Spleen (tissue), 7 donors: ENCODE measurements around the gene CNIH2.

Experiments
- POLR2A ChIP-seq, 3 donors: fragments of 450-650 bp; IDR thresholded peaks; one replicate each; pipeline ENCODE4 v1.5.1; 2017; ENCODE audit warnings: antibody characterized with exemption in 3 of 3, mild to moderate bottlenecking in 1 of 3
- POLR2AphosphoS5 ChIP-seq, 3 donors: sonication (generic); formaldehyde crosslinking; IDR thresholded peaks; one replicate each; pipeline ENCODE4 v1.5.1; 2017; ENCODE audit warnings: antibody characterized with exemption in 3 of 3
- TF ChIP-seq, protein P1 (sequence below), 11 experiments: fragments of 200-600 bp in 7 of 11; fragments of 450-650 bp in 4 of 11; sonication (generic) in 4 of 11; IDR thresholded peaks in 8 of 11; conservative IDR thresholded peaks in 3 of 11; 1 replicate in 7 of 11; 2 replicates in 4 of 11; pipeline versions ENCODE4 v1.4.0 to v1.8.0; 2016 to 2021; ENCODE audit warnings: antibody characterized with exemption in 11 of 11, inconsistent platforms in 4 of 11, mild to moderate bottlenecking in 1 of 11
- donor health status: DM: no; HTN: no; CAD: no; lungs with moderate emphysema.
- donor health status: DM: no; HTN: no; CAD: no.
- donor health status: DM: no; HTN: no; CAD: no.

DNA sequence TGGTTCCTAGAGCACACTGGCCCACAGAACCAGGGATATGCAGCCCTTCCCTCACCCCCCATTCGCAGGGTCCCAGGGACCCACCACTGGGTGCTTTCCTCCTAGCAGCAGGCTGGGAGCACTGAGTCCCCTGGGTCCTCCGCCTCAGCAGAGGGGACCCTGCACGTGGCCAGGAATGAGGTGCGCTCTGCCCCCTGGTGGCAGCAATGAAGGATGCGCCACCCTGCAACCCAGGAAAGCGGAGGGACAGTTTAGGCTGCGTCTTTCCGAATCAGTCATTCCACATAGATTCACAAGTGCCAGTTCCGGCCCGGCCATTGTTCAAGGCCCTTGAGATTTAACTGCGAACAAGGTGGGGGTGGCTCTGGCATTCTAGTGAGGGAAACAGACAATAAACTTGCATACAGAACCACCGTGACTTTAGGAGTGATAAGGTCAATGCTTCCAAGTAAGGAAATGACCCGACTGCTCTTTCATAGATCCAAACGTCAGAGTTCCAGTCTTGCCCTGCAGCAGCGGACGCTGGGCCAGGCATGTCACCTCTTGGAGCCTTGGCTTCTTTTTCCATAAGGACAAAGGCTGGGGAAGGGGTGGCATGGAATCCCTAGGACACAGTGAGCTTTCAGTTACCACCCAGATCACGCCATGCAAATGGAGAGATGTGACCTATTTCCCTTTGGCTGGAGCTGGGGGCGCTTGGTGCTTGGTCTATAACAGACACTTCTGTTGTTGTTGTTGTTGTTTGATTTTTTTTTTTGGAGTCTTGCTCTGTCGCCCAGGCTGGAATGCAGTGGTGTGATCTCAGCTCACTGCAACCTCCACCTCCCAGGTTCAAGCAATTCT is 50.5 kb downstream of the CNIH2 start:
- TF ChIP-seq POLR2AphosphoS5 (IDR thresholded peaks at IDR 0.05) (peak; percentile 72 to 81 (median 74)), POLR2A (IDR thresholded peaks at IDR 0.05) (no peak)
- TF ChIP-seq, protein P1, sequence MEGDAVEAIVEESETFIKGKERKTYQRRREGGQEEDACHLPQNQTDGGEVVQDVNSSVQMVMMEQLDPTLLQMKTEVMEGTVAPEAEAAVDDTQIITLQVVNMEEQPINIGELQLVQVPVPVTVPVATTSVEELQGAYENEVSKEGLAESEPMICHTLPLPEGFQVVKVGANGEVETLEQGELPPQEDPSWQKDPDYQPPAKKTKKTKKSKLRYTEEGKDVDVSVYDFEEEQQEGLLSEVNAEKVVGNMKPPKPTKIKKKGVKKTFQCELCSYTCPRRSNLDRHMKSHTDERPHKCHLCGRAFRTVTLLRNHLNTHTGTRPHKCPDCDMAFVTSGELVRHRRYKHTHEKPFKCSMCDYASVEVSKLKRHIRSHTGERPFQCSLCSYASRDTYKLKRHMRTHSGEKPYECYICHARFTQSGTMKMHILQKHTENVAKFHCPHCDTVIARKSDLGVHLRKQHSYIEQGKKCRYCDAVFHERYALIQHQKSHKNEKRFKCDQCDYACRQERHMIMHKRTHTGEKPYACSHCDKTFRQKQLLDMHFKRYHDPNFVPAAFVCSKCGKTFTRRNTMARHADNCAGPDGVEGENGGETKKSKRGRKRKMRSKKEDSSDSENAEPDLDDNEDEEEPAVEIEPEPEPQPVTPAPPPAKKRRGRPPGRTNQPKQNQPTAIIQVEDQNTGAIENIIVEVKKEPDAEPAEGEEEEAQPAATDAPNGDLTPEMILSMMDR (IDR thresholded peaks at IDR 0.05 in 8 of 11, conservative IDR thresholded peaks at IDR 0.05 in 3 of 11) = peak; percentile 97 to 99 (median 98)
